ENCODE data around the gene ASB1.

DNA sequence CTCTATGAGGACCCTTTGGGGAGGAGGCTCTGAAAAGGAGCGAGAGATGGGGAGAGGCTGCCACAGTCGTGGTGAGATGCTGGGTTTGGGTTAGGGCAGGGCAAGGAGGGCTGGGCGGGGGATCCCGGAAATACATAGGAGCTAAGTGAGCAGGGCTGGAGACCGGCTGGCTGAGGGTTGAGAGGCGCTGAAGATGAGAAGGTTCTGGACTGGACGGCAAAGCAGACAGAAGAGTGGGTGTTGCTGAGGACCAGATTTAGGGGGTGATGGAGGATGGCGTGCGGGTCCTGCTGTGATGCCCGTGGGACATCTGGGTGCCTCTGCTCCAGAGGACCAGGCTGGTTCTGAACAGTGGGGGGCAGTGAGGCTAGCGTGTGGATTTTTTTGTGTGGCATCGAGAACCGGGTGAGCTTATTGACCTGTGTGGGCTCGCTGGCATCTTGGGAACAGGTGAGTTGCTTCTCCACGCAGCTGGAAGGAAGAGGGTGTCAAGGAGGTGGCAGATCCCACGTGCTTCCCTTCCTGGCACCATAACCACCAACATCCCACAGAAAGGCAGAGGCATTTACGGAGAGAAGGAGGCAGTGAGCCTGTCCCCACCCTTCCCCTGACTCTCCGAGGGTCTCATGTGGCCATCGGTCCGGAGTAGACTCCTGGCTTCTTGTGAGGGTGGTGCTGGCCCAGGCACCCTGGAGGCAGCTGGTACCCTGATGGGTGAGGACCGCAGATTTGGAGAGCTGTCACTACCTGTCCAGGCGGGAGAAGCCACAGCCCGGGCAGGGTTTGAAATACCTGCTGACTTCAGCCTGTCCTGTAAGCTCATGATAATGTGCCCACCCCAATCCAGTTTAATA, 70.3 kb downstream of the ASB1 start:
- TF ChIP-seq POLR2A (IDR thresholded peaks at IDR 0.05) = no peak
- TF ChIP-seq, protein P1, sequence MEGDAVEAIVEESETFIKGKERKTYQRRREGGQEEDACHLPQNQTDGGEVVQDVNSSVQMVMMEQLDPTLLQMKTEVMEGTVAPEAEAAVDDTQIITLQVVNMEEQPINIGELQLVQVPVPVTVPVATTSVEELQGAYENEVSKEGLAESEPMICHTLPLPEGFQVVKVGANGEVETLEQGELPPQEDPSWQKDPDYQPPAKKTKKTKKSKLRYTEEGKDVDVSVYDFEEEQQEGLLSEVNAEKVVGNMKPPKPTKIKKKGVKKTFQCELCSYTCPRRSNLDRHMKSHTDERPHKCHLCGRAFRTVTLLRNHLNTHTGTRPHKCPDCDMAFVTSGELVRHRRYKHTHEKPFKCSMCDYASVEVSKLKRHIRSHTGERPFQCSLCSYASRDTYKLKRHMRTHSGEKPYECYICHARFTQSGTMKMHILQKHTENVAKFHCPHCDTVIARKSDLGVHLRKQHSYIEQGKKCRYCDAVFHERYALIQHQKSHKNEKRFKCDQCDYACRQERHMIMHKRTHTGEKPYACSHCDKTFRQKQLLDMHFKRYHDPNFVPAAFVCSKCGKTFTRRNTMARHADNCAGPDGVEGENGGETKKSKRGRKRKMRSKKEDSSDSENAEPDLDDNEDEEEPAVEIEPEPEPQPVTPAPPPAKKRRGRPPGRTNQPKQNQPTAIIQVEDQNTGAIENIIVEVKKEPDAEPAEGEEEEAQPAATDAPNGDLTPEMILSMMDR (IDR thresholded peaks at IDR 0.05) = no peak
